ENCODE measurements around the gene CCDC89.
"Not testable (repeated sequence)": the region's sequence is repeated elsewhere in the genome, so short reads cannot be mapped to it uniquely, and the experiment has no call there.

The CCDC89 gene

GRCh38 chr11:85663753-85664614, 22.0 kb downstream of the CCDC89 start:
- H3K4me3 ChIP-seq (ENCODE audit: low read length), result peak overlapping the region; percentile 79
- DNase-seq (ENCODE audit: low read depth), result no peak
- peak; percentile 44 for TF ChIP-seq CTCF (conservative IDR thresholded peaks at IDR 0.05; ENCODE audit: low read depth, low read length)

DNA sequence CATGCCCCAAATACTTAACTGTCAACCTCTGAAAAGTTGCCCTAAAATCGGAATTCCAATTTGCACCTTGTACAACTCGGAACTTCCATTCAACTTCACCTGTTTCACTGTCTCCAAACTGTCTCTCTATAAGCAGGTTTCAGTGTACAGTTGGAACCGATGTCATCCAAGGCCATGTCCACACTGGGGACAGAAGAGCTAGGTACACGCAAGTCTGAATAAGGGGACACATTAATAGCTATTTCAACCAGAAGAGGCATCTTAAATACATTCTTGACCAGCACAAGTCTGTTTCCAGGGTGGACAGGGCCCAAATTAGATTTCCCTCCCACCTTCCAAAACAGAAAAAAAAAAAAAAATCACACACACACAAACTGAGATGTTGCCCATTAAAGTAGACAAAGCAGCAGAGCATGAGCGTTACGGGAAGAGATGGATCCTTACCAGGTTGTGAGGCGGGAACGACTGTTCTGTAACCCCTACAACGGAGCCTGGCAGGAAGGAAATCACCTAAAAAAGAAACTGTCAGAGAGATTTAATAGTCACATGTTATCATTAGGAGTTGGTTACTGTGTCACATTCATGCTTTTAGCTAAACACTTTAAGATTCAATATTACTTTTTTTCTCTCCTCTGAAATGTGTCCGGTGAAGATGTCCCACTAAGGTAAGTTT, 22.8 kb downstream of the CCDC89 start:
- no peak for TF ChIP-seq CTCF (conservative IDR thresholded peaks at IDR 0.05; ENCODE audit: low read depth, low read length)
- H3K4me3 ChIP-seq (ENCODE audit: low read length), result peak overlapping the region; percentile 79
- DNase-seq (ENCODE audit: low read depth), result no peak

DNA sequence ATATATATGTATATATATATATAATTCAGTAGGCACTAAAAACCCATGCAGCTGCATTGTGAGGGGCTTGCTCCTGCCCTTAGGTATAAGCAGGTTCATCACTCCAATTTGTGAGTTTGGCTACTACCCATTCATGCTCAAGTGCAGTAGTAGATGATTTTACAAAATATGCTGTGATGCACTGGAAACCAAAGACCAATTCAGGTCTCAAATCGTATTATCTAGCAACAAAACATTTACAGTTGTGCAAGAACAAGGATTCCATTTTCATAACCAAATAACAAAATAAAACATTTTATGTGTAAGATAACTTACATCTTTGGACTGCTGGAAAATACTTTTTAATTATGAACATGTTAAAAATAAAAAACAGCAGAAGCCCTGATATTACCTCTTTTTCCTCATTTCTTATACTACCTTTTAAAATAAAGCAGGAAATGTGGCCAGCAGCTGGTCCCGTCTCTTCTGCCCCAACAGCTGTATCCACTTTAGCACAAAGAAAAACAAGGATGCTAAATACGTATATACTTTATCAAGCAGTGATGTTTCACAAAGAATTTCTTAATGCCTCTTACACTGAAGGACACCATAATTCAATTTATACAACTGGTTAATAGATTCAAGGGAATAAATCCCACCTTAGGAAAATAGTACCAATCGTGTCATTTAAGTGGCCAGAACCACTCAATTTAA, 23.9 kb downstream of the CCDC89 start:
- no peak for DNase-seq (ENCODE audit: low read depth)
- TF ChIP-seq CTCF (conservative IDR thresholded peaks at IDR 0.05; ENCODE audit: low read depth, low read length), result no peak
- H3K4me3 ChIP-seq (ENCODE audit: low read length), result peak overlapping the region; percentile 79

DNA sequence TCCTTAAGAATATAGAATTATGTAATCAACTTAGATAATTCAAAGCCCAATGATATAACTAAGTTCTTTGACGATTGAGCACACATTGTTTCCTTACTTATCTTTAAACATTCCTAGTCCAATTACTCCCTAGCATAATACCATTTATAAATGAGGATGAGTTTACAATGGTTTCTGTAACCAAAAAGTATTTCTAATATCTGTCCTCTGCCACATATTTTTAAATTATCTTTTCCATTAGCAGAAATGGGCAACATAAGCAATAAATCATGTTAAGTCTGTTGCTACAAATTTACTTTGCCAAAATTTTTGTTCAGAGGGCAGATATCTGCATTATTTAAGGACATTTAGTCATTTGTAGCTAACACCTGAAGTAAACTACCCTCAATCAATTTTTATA, 27.8 kb downstream of the CCDC89 start:
- no peak for TF ChIP-seq CTCF (conservative IDR thresholded peaks at IDR 0.05; ENCODE audit: low read depth, low read length)
- no peak for DNase-seq (ENCODE audit: low read depth)
- no peak overlapping the region for H3K4me3 ChIP-seq (ENCODE audit: low read length)

GRCh38 chr11:85656777-85657176, 29.2 kb downstream of the CCDC89 start:
- no peak for TF ChIP-seq CTCF (conservative IDR thresholded peaks at IDR 0.05; ENCODE audit: low read depth, low read length)
- DNase-seq (ENCODE audit: low read depth), result no peak
- H3K4me3 ChIP-seq (ENCODE audit: low read length), result no peak overlapping the region

- not testable (repeated sequence) for H3K4me3 ChIP-seq (ENCODE audit: low read length); DNase-seq (ENCODE audit: low read depth)
These were observed 31.7 kb downstream of the CCDC89 start for GRCh38 chr11:85654343-85654742.

DNA sequence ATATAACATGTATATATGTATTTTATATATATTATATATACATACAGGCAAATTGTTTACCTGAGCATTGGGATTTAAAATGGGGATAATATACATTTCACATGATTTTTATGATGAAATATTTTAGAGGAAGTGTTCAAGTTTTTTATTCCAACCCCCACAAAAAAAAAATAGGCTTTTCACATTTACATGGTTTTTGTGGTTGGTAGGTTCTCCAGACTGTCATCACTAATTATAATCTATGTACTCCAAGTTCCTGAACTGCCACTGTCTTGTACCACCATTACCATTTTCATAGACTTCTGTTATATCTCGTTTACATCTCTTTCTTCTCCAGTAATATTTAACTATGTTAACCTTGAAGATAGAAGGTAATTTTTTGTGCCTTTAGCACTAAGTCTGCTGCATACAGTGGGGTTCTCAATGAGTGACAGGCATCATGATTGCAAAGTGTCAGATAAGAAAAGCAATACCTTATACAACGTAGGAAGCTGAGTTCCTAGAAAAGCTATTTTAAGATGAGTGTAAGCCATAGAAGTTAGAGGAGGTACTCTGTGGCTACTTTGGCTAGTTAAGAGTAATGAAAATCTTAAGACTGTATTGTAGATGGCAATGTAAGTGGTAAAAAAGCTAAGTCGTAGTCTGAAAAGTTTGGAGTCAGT, 33.1 kb downstream of the CCDC89 start:
- H3K4me3 ChIP-seq (ENCODE audit: low read length), result no peak overlapping the region
- no peak for TF ChIP-seq CTCF (conservative IDR thresholded peaks at IDR 0.05; ENCODE audit: low read depth, low read length)
- no peak for DNase-seq (ENCODE audit: low read depth)

Measured in retinal pigment epithelial cell (primary cell).